GM12874 (cell line): ENCODE results near the gene AQP7.
A peak's percentile ranks its signal among the peaks of the same experiment; 100 is the strongest.

Source experiments
- TF ChIP-seq, protein P1 (sequence below): IDR thresholded peaks from 2 replicates; pipeline ENCODE4 v1.5.1; 2011; ENCODE audit warnings: low read depth, mild to moderate bottlenecking, control low read depth, low read length, moderate library complexity; ENCODE audit not compliant: insufficient read depth

AQP7 gene

DNA sequence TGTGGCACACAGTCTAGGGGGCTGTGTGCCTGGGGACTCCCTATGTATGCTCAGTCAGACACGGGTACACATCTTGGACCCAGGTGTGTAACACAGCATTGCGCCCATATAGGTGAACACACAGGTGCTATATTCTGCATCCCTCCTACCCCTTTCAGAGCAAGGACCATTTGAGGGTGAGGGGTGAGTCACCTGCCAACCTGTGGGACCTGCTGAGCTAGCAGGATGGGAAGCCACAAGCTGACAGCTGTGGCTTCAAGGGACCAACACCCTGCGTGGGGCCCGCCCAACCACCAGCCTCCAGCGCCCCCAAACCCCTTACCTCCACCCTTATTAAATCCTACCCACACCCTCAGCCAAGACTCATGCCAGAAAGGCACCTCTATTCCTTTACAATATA lies 14.6 kb upstream of the AQP7 start:
- TF ChIP-seq, protein P1, sequence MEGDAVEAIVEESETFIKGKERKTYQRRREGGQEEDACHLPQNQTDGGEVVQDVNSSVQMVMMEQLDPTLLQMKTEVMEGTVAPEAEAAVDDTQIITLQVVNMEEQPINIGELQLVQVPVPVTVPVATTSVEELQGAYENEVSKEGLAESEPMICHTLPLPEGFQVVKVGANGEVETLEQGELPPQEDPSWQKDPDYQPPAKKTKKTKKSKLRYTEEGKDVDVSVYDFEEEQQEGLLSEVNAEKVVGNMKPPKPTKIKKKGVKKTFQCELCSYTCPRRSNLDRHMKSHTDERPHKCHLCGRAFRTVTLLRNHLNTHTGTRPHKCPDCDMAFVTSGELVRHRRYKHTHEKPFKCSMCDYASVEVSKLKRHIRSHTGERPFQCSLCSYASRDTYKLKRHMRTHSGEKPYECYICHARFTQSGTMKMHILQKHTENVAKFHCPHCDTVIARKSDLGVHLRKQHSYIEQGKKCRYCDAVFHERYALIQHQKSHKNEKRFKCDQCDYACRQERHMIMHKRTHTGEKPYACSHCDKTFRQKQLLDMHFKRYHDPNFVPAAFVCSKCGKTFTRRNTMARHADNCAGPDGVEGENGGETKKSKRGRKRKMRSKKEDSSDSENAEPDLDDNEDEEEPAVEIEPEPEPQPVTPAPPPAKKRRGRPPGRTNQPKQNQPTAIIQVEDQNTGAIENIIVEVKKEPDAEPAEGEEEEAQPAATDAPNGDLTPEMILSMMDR: no peak

DNA sequence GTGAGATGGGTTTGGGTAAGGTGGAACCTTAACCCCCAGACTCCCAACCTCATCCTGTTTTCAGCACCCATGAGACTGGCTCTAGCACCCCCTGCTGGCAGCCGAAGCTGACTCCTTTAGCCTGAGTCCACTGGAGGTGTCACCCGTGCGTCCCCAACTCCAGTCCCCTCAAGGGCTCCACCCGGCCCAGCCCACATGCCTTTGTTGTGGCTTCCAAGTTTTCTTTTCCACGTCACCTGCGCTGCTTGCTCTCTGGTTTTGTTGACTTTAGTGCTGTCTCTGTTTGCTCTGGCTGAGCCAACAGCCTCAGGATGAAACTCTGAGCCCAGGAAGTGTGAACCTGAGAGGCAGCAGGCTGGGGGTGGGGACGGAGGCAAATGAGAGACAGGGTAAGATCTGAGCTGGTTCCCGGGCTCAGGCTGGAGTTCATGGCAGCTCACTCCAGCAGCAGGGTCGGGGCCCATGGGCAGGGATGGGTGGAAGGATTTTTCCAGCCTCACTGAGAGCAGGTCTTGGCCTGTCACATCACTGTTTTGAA lies 13.2 kb upstream of the AQP7 start:
- TF ChIP-seq, protein P1: peak; percentile 86

DNA sequence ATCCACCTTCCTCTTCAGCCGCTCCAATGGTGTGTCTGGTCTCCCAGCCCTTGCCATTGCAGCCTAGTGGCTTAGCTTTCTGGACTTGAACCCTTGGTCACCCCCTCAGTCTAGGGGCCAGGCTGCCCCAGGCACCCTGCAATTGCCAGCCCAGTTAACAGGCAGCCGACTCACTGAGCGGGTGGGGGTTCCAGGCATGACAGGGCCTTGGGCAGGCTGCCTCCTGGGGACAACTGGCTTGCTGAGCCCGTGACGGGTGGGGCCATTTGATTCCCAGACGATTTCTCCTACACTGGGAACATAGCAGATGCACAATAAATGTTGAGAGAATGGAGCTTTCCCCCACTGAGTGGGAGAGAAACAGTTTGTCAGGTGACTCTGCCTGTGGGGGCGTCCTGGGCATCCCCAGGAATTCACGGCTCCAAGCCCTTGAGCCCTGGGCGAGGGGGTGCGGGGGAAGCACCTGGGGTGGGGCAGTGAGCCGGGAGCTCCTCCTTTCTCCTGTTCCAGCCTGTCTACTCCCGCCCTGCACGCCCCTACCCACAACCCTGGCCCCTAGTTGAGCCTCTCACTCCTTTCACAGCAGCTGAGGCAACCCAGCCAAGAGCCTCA lies 12.6 kb upstream of the AQP7 start:
- TF ChIP-seq, protein P1: no peak

DNA sequence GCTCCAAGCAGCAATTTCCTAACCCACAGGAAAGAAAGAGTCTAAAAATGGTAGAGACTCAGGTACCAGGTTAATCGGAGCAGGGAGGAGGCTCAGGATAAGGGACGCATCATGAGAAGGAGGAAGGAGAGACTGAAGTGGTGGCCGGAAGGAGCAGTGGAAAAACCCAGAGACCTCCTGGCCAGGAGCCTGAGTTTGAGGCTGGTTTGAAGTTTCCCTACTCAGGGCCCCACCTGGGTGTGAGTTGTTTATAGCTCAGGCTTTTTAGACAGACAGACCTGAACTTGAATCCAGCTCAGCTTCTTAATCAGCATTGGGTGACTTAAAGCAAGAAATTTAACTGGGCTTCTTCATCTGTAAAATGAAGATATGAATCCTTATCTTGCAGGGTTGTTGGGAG lies 11.9 kb upstream of the AQP7 start:
- TF ChIP-seq, protein P1: no peak

DNA sequence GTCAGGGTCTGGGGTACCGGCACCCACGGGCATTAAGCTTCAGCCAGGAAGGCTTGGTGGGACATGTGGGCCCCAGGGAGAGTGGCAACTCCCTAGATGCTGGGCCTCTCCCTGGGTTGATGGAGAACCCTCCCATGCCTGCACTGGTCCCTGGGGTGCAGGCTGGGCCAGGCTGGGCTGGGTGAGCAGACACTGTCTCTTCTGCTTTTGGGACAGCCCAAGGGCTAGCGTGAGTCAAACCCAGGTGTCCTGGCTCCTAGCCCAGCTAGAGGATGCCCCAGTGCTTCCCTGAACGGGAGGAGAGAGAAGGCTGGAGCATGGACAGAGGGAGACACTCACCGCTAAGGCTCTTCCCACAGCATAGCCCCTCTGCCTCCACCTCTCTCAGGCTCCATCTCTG lies 5.7 kb upstream of the AQP7 start:
- TF ChIP-seq, protein P1: no peak

DNA sequence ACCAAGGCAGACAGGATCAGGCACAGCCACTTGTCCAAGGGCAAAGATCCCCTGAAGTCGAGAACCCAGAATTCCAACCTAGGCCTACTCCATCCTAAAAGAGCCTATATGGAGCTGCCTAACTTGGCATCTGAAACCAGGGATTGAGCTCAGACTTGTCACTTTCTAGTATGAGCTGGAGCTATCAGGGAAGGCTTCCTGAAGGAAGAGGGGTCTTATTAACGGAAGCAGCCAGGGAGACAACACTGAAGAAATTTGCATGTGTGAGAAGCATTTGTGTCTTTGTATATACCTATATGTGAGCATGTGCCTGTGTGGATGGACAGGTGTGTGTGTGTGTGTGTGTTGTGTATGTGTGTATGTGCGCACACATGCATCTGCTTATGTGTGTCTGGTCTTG lies 4.7 kb upstream of the AQP7 start:
- TF ChIP-seq, protein P1: no peak

DNA sequence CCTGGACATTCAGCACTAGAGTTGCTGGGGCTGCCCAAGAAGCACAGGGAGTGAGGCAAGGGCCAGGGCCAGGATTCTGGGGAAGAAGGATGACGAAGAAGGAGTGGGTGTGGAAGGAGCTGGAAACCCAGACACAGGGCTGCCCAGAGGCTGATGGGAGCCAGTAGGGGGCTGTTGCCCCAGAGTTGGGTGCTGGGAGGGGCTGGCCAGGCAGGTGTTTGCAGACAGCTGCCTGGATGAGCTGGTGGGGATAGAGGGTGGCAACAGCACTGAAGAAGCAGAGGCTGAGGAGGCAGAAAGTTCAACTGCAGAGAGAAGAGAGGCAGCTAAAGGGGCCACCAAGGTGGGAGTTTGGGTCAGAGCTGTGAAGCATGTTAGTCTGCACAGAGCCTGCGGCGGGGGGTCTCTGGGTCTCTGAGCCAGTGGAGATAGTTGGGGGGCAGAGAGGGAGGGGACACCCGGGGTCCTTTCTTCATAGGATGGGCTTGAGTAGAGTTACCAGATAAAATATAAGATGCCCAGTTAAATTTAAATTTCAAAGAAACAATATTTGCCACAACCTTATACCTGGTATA lies 2.5 kb upstream of the AQP7 start:
- TF ChIP-seq, protein P1: no peak
